ENCODE measurements around the gene TBC1D22A. TPM values are rescaled to one million over a fixed set of nuclear protein-coding genes. Genes with fewer than 3 reads are reported as not detected.

Gene TBC1D22A
- total RNA-seq, 6 experiments from 2014 or later = 10.9 to 18.1 (median 14.0) TPM

DNA sequence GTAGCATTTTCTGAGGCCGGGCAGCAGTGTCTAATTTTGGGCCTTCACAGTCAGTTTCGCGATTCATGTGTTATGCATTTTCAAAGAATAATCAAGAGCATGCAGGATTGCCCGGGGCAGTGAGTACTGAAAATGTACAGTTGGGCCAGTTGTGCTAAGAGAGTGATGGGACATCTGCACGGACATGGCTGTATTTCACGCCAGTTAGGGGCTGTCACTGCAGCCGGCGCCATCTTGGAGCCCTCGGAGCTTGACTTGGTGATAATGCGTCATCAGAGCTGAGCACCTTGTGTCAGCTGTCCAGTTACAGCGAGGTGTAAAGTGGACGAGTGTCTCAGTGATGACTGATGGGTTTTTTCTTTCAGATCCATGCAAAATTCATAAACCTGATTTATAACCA lies 188.9 kb downstream of the TBC1D22A start:
- Histone ChIP-seq H3K4me1 (no peaks in the 10 kb centered on the region), H3K27ac (no peak overlapping the region), H3K9me3 (no peaks in the 10 kb centered on the region), H3K27me3 (no peaks in the 10 kb centered on the region), H3K4me3 (no peak overlapping the region), H3K36me3 (no peaks in the 10 kb centered on the region)
- ATAC-seq = no peak
- intact Hi-C loops (cut with DNase I) = no loop called here
- DNase-seq = no peak
- no peak for TF ChIP-seq POLR2A (IDR thresholded peaks at IDR 0.05)
- TF ChIP-seq, protein P1, sequence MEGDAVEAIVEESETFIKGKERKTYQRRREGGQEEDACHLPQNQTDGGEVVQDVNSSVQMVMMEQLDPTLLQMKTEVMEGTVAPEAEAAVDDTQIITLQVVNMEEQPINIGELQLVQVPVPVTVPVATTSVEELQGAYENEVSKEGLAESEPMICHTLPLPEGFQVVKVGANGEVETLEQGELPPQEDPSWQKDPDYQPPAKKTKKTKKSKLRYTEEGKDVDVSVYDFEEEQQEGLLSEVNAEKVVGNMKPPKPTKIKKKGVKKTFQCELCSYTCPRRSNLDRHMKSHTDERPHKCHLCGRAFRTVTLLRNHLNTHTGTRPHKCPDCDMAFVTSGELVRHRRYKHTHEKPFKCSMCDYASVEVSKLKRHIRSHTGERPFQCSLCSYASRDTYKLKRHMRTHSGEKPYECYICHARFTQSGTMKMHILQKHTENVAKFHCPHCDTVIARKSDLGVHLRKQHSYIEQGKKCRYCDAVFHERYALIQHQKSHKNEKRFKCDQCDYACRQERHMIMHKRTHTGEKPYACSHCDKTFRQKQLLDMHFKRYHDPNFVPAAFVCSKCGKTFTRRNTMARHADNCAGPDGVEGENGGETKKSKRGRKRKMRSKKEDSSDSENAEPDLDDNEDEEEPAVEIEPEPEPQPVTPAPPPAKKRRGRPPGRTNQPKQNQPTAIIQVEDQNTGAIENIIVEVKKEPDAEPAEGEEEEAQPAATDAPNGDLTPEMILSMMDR (IDR thresholded peaks at IDR 0.05) = no peak
- 95% methylated on average over 4 of the region's 12 CpGs for WGBS (ENCODE audit: insufficient coverage, low coverage, low lambda C conversion rate, missing lambda C conversion rate)

DNA sequence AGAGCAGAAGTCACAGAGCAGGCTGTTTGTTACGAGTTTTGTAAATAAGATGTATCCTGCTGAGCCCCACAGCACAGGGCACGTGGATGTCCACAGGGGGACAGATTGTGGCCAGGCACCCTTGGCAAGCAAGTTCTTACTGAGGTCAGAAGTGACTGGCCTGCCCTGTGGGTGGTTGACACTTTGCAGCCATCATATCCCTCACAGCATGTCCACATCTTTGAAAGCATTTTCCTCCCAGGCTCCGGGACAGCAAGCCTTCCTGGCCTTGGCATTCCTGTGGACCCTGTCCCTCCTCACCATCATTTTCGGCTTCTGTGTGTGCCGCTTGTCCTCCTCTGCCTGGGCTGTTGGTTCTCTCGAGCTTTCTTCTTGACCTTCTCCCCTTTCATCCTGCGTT lies 189.5 kb downstream of the TBC1D22A start:
- H3K4me3 ChIP-seq = no peak overlapping the region
- intact Hi-C loops (cut with DNase I) = no loop called here
- no peaks in the 10 kb centered on the region for H3K9me3 ChIP-seq
- DNase-seq = no peak
- no peak for ATAC-seq
- no CpG with 5 or more reads among the region's 7 CpGs for WGBS (ENCODE audit: insufficient coverage, low coverage, low lambda C conversion rate, missing lambda C conversion rate)
- H3K4me1 ChIP-seq = no peaks in the 10 kb centered on the region
- no peak overlapping the region for H3K27ac ChIP-seq
- TF ChIP-seq, protein P1 (IDR thresholded peaks at IDR 0.05) = no peak
- TF ChIP-seq POLR2A (IDR thresholded peaks at IDR 0.05) = no peak
- H3K27me3 ChIP-seq = no peaks in the 10 kb centered on the region
- H3K36me3 ChIP-seq = no peaks in the 10 kb centered on the region

DNA sequence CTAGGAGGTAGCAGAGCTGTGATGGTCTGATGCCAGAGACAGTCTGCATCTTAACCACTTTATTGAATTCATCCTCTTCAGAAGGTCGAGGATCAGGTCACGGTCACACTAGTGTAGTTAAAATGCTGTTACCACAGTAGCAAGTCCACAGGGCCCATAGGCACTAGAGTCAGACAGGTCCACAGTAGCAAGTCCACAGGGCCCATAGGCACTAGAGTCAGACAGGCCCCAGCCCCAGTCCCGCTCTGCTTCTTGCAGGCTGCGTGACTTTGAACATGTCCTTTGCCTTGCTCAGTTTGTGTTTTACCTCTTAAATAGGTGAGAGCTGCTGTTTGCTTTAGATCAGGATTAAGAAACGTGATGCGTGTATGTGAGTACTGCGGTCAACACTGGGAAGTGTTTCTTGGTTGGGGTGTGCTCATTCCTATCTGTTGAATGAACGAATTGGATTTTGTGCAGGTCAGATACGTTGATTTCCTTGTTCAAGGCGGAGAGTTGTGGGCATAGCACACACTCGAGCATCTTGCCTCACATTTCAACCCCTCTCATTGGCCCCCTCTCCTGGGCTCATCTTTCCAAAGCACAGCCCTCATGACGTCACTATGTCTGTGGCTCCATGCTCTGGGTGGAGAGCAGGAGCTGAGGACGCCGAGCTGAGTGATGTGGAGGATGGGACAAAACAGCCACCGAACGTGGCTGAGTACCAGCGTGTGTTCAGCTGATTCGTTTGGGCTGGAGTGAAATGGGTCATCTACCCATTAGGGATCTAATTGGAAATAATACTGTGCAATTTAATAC lies 191.7 kb downstream of the TBC1D22A start:
- no peaks in the 10 kb centered on the region for H3K4me1 ChIP-seq
- no peaks in the 10 kb centered on the region for H3K36me3 ChIP-seq
- DNase-seq (no peak), ATAC-seq (no peak)
- no peak overlapping the region for H3K27ac ChIP-seq
- no peak for TF ChIP-seq POLR2A (IDR thresholded peaks at IDR 0.05)
- TF ChIP-seq, protein P1 (IDR thresholded peaks at IDR 0.05) = no peak
- no peaks in the 10 kb centered on the region for H3K9me3 ChIP-seq
- no peak overlapping the region for H3K4me3 ChIP-seq
- 93% methylated on average over 13 of the region's 18 CpGs for WGBS (ENCODE audit: insufficient coverage, low coverage, low lambda C conversion rate, missing lambda C conversion rate)
- H3K27me3 ChIP-seq = no peaks in the 10 kb centered on the region
- intact Hi-C loops (cut with DNase I) = no loop called here

DNA sequence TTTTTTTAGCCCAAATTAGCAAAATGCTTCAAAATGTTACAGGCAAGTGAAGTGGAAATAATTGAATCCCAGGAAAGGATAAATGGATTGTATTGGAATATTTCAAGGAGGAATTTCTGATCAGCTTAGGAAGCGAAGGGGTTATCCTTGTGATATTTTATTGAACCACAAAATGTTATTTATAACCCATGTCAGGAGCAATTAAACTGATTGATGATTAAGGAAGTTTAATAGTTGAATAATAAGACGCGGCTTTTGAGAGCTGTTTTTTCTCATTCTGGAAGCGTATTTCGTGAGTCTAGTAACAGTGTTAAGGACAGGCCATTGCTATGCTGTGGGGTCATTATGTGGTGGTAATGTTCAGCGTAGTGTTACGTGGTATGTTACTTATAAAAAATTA lies 192.3 kb downstream of the TBC1D22A start:
- Histone ChIP-seq H3K4me3 (no peak overlapping the region), H3K27ac (no peak overlapping the region), H3K9me3 (no peaks in the 10 kb centered on the region), H3K4me1 (no peaks in the 10 kb centered on the region), H3K36me3 (no peaks in the 10 kb centered on the region), H3K27me3 (no peaks in the 10 kb centered on the region)
- TF ChIP-seq, protein P1 (IDR thresholded peaks at IDR 0.05) = no peak
- TF ChIP-seq POLR2A (IDR thresholded peaks at IDR 0.05) = no peak
- 95% methylated on average over 7 of the region's 7 CpGs for WGBS (ENCODE audit: insufficient coverage, low coverage, low lambda C conversion rate, missing lambda C conversion rate)
- ATAC-seq (no peak), DNase-seq (no peak)
- intact Hi-C loops (cut with DNase I) = no loop called here

All from right lobe of liver (tissue), 6 donors.